Activated naive CD4-positive, alpha-beta T cell treated with anti-CD3 and anti-CD28 coated beads, Interleukin-2, amount 10 ng/mL, durations not matched to agents 7 days and 5 days (primary cell): ENCODE measurements around the gene PHLDA3.

ENCODE experiments used
- CTCF ChIA-PET: fragments of 350-600 bp; sonication (Branson Sonifier 250); formaldehyde crosslinking; loops from one replicate; lab custom pipeline; 2021; ENCODE audit warnings: antibody characterized with exemption; lab: Charles Lee
- DNase-seq: peaks from one replicate; pipeline ENCODE4 v3.0.0-alpha.2; 2020
- H3K27ac Mint-ChIP-seq: one replicate; pipeline ENCODE4 v1.8.0; 2021; ENCODE audit warnings: mild to moderate bottlenecking, moderate library complexity, mixed read lengths
- H3K27me3 Mint-ChIP-seq: one replicate; pipeline ENCODE4 v1.8.0; 2021; ENCODE audit warnings: mild to moderate bottlenecking, mixed read lengths
- H3K36me3 Mint-ChIP-seq: one replicate; pipeline ENCODE4 v1.8.0; 2021; ENCODE audit warnings: mixed read lengths
- H3K4me1 Mint-ChIP-seq: one replicate; pipeline ENCODE4 v1.8.0; 2021; ENCODE audit warnings: mixed read lengths
- H3K4me3 Mint-ChIP-seq: one replicate; pipeline ENCODE4 v1.8.0; 2021; ENCODE audit warnings: mild to moderate bottlenecking, moderate library complexity, mixed read lengths
- H3K9me3 Mint-ChIP-seq: one replicate; pipeline ENCODE4 v1.8.0; 2021; ENCODE audit warnings: mixed read lengths

The PHLDA3 gene

GRCh38 chr1:201459775-201460174 lies 9.2 kb downstream of the PHLDA3 start:
- no peak overlapping the region for H3K4me3 Mint-ChIP-seq
- H3K9me3 Mint-ChIP-seq: no peaks in the 10 kb centered on the region
- no peak overlapping the region for H3K27ac Mint-ChIP-seq
- DNase-seq: no peak
- CTCF ChIA-PET: interaction anchor here (1.0 to 3.5 kb wide), 3 partner anchors 11 to 53 kb away, joined by 3 to 10 read pairs (median 7); no protein-coding TSS in a partner anchor
- no peaks in the 10 kb centered on the region for H3K4me1 Mint-ChIP-seq
- peaks cover 49% of the 10 kb centered on the region for H3K27me3 Mint-ChIP-seq
- H3K36me3 Mint-ChIP-seq: peaks cover 2% of the 10 kb centered on the region

- no peak overlapping the region for H3K27ac Mint-ChIP-seq
- H3K27me3 Mint-ChIP-seq: peaks cover 49% of the 10 kb centered on the region
- H3K36me3 Mint-ChIP-seq: no peaks in the 10 kb centered on the region
- CTCF ChIA-PET: no interaction called here
- no peak overlapping the region for H3K4me3 Mint-ChIP-seq
- DNase-seq: no peak
- peaks cover 5% of the 10 kb centered on the region for H3K4me1 Mint-ChIP-seq
- no peaks in the 10 kb centered on the region for H3K9me3 Mint-ChIP-seq
These were observed 9.9 kb downstream of the PHLDA3 start for GRCh38 chr1:201459052-201459451.

- no peak overlapping the region for H3K27ac Mint-ChIP-seq
- peaks cover 44% of the 10 kb centered on the region for H3K27me3 Mint-ChIP-seq
- DNase-seq: no peak
- H3K4me1 Mint-ChIP-seq: peaks cover 18% of the 10 kb centered on the region
- H3K36me3 Mint-ChIP-seq: no peaks in the 10 kb centered on the region
- H3K4me3 Mint-ChIP-seq: no peak overlapping the region
- CTCF ChIA-PET: interaction anchor here (0.9 to 2.4 kb wide), 2 partner anchors 9 to 22 kb away, joined by 3 to 10 read pairs; no protein-coding TSS in a partner anchor
- H3K9me3 Mint-ChIP-seq: no peaks in the 10 kb centered on the region
These were observed 11.5 kb downstream of the PHLDA3 start for GRCh38 chr1:201457508-201457960.

GRCh38 chr1:201456499-201457309 lies 12.3 kb downstream of the PHLDA3 start:
- CTCF ChIA-PET: interaction anchor here (1.2 to 2.4 kb wide), 3 partner anchors 8 to 25 kb away, joined by 3 to 10 read pairs (median 3); partner anchors contain the start of gene PHLDA3
- H3K27me3 Mint-ChIP-seq: peaks cover 46% of the 10 kb centered on the region
- no peaks in the 10 kb centered on the region for H3K9me3 Mint-ChIP-seq
- no peak overlapping the region for H3K4me3 Mint-ChIP-seq
- no peaks in the 10 kb centered on the region for H3K36me3 Mint-ChIP-seq
- peaks cover 20% of the 10 kb centered on the region for H3K4me1 Mint-ChIP-seq
- DNase-seq: no peak
- H3K27ac Mint-ChIP-seq: no peak overlapping the region

GRCh38 chr1:201455098-201455497 lies 13.9 kb downstream of the PHLDA3 start:
- Mint-ChIP-seq H3K9me3 (no peaks in the 10 kb centered on the region), H3K27ac (no peak overlapping the region), H3K4me1 (peaks cover 32% of the 10 kb centered on the region), H3K36me3 (no peaks in the 10 kb centered on the region), H3K4me3 (no peak overlapping the region), H3K27me3 (peaks cover 57% of the 10 kb centered on the region)
- DNase-seq: no peak
- CTCF ChIA-PET: interaction anchor here (1.5 to 1.9 kb wide), 2 partner anchors 27 to 58 kb away, joined by 6 to 7 read pairs; no protein-coding TSS in a partner anchor

- Mint-ChIP-seq H3K27ac (no peak overlapping the region), H3K36me3 (no peaks in the 10 kb centered on the region)
- no peak for DNase-seq
These were observed 14.4 kb downstream of the PHLDA3 start for GRCh38 chr1:201454608-201455007.

GRCh38 chr1:201452866-201453265 lies 16.1 kb downstream of the PHLDA3 start:
- H3K9me3 Mint-ChIP-seq: no peaks in the 10 kb centered on the region
- no peak overlapping the region for H3K27ac Mint-ChIP-seq
- H3K4me3 Mint-ChIP-seq: no peak overlapping the region

More at GRCh38 chr1:201454608-201455007, 14.4 kb downstream of the PHLDA3 start:
- peaks cover 34% of the 10 kb centered on the region for H3K4me1 Mint-ChIP-seq
- H3K27me3 Mint-ChIP-seq: peaks cover 59% of the 10 kb centered on the region
- H3K4me3 Mint-ChIP-seq: no peak overlapping the region
- no peaks in the 10 kb centered on the region for H3K9me3 Mint-ChIP-seq
- CTCF ChIA-PET: interaction anchor here (1.5 to 1.9 kb wide), 2 partner anchors 27 to 58 kb away, joined by 6 to 7 read pairs; no protein-coding TSS in a partner anchor

GRCh38 chr1:201450721-201451291 lies 18.2 kb downstream of the PHLDA3 start:
- Mint-ChIP-seq H3K27ac (peak overlapping the region; percentile 29), H3K27me3 (peaks cover 47% of the 10 kb centered on the region), H3K4me1 (peaks cover 38% of the 10 kb centered on the region), H3K4me3 (no peak overlapping the region), H3K9me3 (no peaks in the 10 kb centered on the region), H3K36me3 (no peaks in the 10 kb centered on the region)
- DNase-seq: no peak
- CTCF ChIA-PET: interaction anchor here (0.6 to 7.7 kb wide), 4 partner anchors 15 to 61 kb away, joined by 3 to 156 read pairs (median 62); no protein-coding TSS in a partner anchor

More at GRCh38 chr1:201452866-201453265, 16.1 kb downstream of the PHLDA3 start:
- CTCF ChIA-PET: interaction anchor here (1.0 to 1.5 kb wide), 3 partner anchors 16 to 60 kb away, joined by 3 to 7 read pairs (median 4); partner anchors contain the start of gene PHLDA3
- H3K4me1 Mint-ChIP-seq: peaks cover 38% of the 10 kb centered on the region
- no peaks in the 10 kb centered on the region for H3K36me3 Mint-ChIP-seq
- no peak for DNase-seq
- H3K27me3 Mint-ChIP-seq: peaks cover 59% of the 10 kb centered on the region

- H3K27me3 Mint-ChIP-seq: peaks cover 55% of the 10 kb centered on the region
- H3K4me3 Mint-ChIP-seq: no peak overlapping the region
- H3K36me3 Mint-ChIP-seq: no peaks in the 10 kb centered on the region
- H3K4me1 Mint-ChIP-seq: peaks cover 32% of the 10 kb centered on the region
- H3K27ac Mint-ChIP-seq: no peak overlapping the region
- DNase-seq: no peak
- CTCF ChIA-PET: interaction anchor here (1.2 to 7.7 kb wide), 13 partner anchors 9 to 68 kb away, joined by 3 to 156 read pairs (median 12); partner anchors contain the start of gene PHLDA3
- H3K9me3 Mint-ChIP-seq: no peaks in the 10 kb centered on the region
These were observed 20.0 kb downstream of the PHLDA3 start for GRCh38 chr1:201448990-201449389.

GRCh38 chr1:201447903-201448871 lies 20.8 kb downstream of the PHLDA3 start:
- no peaks in the 10 kb centered on the region for H3K36me3 Mint-ChIP-seq
- peak; percentile 81 for DNase-seq
- H3K9me3 Mint-ChIP-seq: no peaks in the 10 kb centered on the region
- H3K27ac Mint-ChIP-seq: no peak overlapping the region
- H3K4me3 Mint-ChIP-seq: no peak overlapping the region
- CTCF ChIA-PET: interaction anchor here (1.2 to 7.7 kb wide), 22 partner anchors 9 to 111 kb away, joined by 3 to 156 read pairs (median 6); partner anchors contain the start of genes CSRP1 and PHLDA3
- H3K27me3 Mint-ChIP-seq: peaks cover 63% of the 10 kb centered on the region
- peaks cover 25% of the 10 kb centered on the region for H3K4me1 Mint-ChIP-seq

GRCh38 chr1:201445310-201445709 lies 23.7 kb downstream of the PHLDA3 start:
- CTCF ChIA-PET: interaction anchor here (0.9 to 7.7 kb wide), 4 partner anchors 11 to 67 kb away, joined by 3 to 156 read pairs (median 83); no protein-coding TSS in a partner anchor
- Mint-ChIP-seq H3K27me3 (peaks cover 53% of the 10 kb centered on the region), H3K27ac (no peak overlapping the region), H3K4me3 (no peak overlapping the region), H3K36me3 (no peaks in the 10 kb centered on the region), H3K9me3 (no peaks in the 10 kb centered on the region), H3K4me1 (peaks cover 7% of the 10 kb centered on the region)
- no peak for DNase-seq

- Mint-ChIP-seq H3K4me1 (peaks cover 3% of the 10 kb centered on the region), H3K27me3 (peaks cover 51% of the 10 kb centered on the region), H3K9me3 (no peaks in the 10 kb centered on the region), H3K36me3 (no peaks in the 10 kb centered on the region), H3K4me3 (no peak overlapping the region), H3K27ac (no peak overlapping the region)
- CTCF ChIA-PET: interaction anchor here (6.0 to 7.7 kb wide), 3 partner anchors 10 to 67 kb away, joined by 47 to 156 read pairs (median 119); no protein-coding TSS in a partner anchor
- DNase-seq: no peak
These were observed 24.2 kb downstream of the PHLDA3 start for GRCh38 chr1:201444792-201445191.

GRCh38 chr1:201443747-201444146 lies 25.2 kb downstream of the PHLDA3 start:
- Mint-ChIP-seq H3K4me3 (no peak overlapping the region), H3K4me1 (peaks cover 3% of the 10 kb centered on the region), H3K9me3 (no peaks in the 10 kb centered on the region), H3K36me3 (no peaks in the 10 kb centered on the region), H3K27ac (no peak overlapping the region), H3K27me3 (peaks cover 45% of the 10 kb centered on the region)
- CTCF ChIA-PET: interaction anchor here (1.5 to 7.7 kb wide), 2 partner anchors 22 to 37 kb away, joined by 7 to 156 read pairs; no protein-coding TSS in a partner anchor
- no peak for DNase-seq
